Hepatocyte (in vitro differentiated cells): Measurements from ENCODE around the gene KIAA1217.

Experiments used
- CTCF ChIP-seq: fragments of 200-600 bp; sonication (generic); IDR thresholded peaks from 2 replicates; pipeline ENCODE4 v1.5.1; 2016; ENCODE audit warnings: antibody characterized with exemption, mild to moderate bottlenecking; ENCODE audit not compliant: poor library complexity
- EZH2 ChIP-seq: fragments of 200-600 bp; sonication (generic); IDR thresholded peaks from 2 replicates; pipeline ENCODE4 v1.6.1; 2016; ENCODE audit warnings: antibody characterized with exemption, mild to moderate bottlenecking, borderline replicate concordance
- EZH2phosphoT487 ChIP-seq: fragments of 200-600 bp; sonication (generic); IDR thresholded peaks from one replicate; pipeline ENCODE4 v1.6.1; 2018; ENCODE audit warnings: antibody characterized with exemption, mild to moderate bottlenecking, low read depth, moderate library complexity; ENCODE audit not compliant: unreplicated experiment, severe bottlenecking

GRCh38 chr10:24180891-24181290 lies 28.0 kb upstream of the KIAA1217 start:
- TF ChIP-seq CTCF = no peak
- TF ChIP-seq EZH2phosphoT487 = no peak
- no peak for TF ChIP-seq EZH2
